Mucosa of descending colon (tissue), 3 donors: ENCODE results near the gene IFT57. TPM values are rescaled to one million over a fixed set of nuclear protein-coding genes. Genes with fewer than 3 reads are reported as not detected.
A peak's percentile ranks its signal among the peaks of the same experiment; 100 is the strongest.

Source experiments
- ATAC-seq: fragments of 200-7000 bp; cut with Tn5 transposase; one replicate; pipeline ENCODE4 v1.9.1; 2020; ENCODE audit warnings: mild to moderate bottlenecking, moderate library complexity
- DNase-seq, 3 donors: peaks; one replicate each; pipeline ENCODE4 v3.0.0-alpha.2; 2020
- H3K36me3 ChIP-seq: fragments of 200-600 bp; one replicate; pipeline ENCODE4 v1.8.0; 2021; ENCODE audit warnings: low read depth, mild to moderate bottlenecking
- H3K4me1 ChIP-seq: fragments of 200-600 bp; one replicate; pipeline ENCODE4 v1.8.0; 2021; ENCODE audit warnings: low read depth, mild to moderate bottlenecking
- H3K4me3 ChIP-seq: fragments of 200-600 bp; one replicate; pipeline ENCODE4 v1.8.0; 2021; ENCODE audit warnings: mild to moderate bottlenecking
- H3K9me3 ChIP-seq: fragments of 200-600 bp; one replicate; pipeline ENCODE4 v1.8.0; 2021; ENCODE audit warnings: mild to moderate bottlenecking
- CTCF ChIP-seq: fragments of 200-600 bp; IDR thresholded peaks from one replicate; pipeline ENCODE4 v1.8.0; 2022; ENCODE audit warnings: antibody characterized with exemption, mild to moderate bottlenecking
- intact Hi-C, 2 donors: fragments of 100-400 bp; cut with DNase I in 1 of 2; cut with micrococcal nuclease in 1 of 2; formaldehyde crosslinking; loops; one replicate each; pipeline versions ENCODE4 v1.11.0 to v1.11.1; 2022; cut with DNase I, micrococcal nuclease
- total RNA-seq, 3 donors: library from RNA; stranded (reverse); fragmentation: NEBNext Ultra II Directional in 2 of 3; extraction: Animal tissue kit (Norgen Biotek cat#: 25700) in 2 of 3; gene quantifications; one replicate each; pipeline versions ENCODE4 v1.2.1 to v1.2.4, GENCODE V29; 2021 to 2023
- donor health status: DM: no; HTN: no; CAD: no; lungs with moderate emphysema.
- donor health status: DM: no; HTN: no; CAD: no.
- donor health status: DM: no; HTN: yes; CAD: no.

IFT57 gene
- total RNA-seq, 3 donors from 2014 or later: 45.4 to 62.9 (median 50.9) TPM

- intact Hi-C loops: loop anchor here in 1 of 2 donors (5.0 kb wide), 1 partner anchor 324 kb away; no protein-coding TSS in a partner anchor
- DNase-seq (peak in 2 of 3 donors; percentile 51 to 69), ATAC-seq (peak; percentile 82)
- no peaks in the 10 kb centered on the region for H3K36me3 ChIP-seq
- TF ChIP-seq CTCF: peak; percentile 11
- no peaks in the 10 kb centered on the region for H3K9me3 ChIP-seq
- no peaks in the 10 kb centered on the region for H3K4me1 ChIP-seq
- no peak overlapping the region for H3K4me3 ChIP-seq
Observed at GRCh38 chr3:108153451-108153981, 68.7 kb downstream of the IFT57 start.

GRCh38 chr3:108152274-108152673 lies 70.0 kb downstream of the IFT57 start:
- H3K4me1 ChIP-seq: no peaks in the 10 kb centered on the region
- DNase-seq (no peak), ATAC-seq (no peak)
- intact Hi-C loops: loop anchor here in 1 of 2 donors (5.0 kb wide), 1 partner anchor 325 kb away; no protein-coding TSS in a partner anchor
- H3K9me3 ChIP-seq: no peaks in the 10 kb centered on the region
- H3K36me3 ChIP-seq: no peaks in the 10 kb centered on the region
- TF ChIP-seq CTCF: no peak
- H3K4me3 ChIP-seq: no peak overlapping the region

- ATAC-seq (no peak), DNase-seq (no peak)
- no peak overlapping the region for H3K4me3 ChIP-seq
- intact Hi-C loops: loop anchor here in 1 of 2 donors (5.0 kb wide), 1 partner anchor 327 kb away; no protein-coding TSS in a partner anchor
- no peaks in the 10 kb centered on the region for H3K36me3 ChIP-seq
- H3K9me3 ChIP-seq: no peaks in the 10 kb centered on the region
- TF ChIP-seq CTCF: no peak
- H3K4me1 ChIP-seq: no peaks in the 10 kb centered on the region
Observed at GRCh38 chr3:108150200-108150599, 72.0 kb downstream of the IFT57 start.

- no peaks in the 10 kb centered on the region for H3K4me1 ChIP-seq
- H3K36me3 ChIP-seq: no peaks in the 10 kb centered on the region
- intact Hi-C loops: no loop called here
- H3K4me3 ChIP-seq: no peak overlapping the region
- TF ChIP-seq CTCF: no peak
- ATAC-seq (no peak), DNase-seq (no peak)
- H3K9me3 ChIP-seq: no peaks in the 10 kb centered on the region
Observed at GRCh38 chr3:108146139-108146538, 76.1 kb downstream of the IFT57 start.

- no peak for TF ChIP-seq CTCF
- intact Hi-C loops: no loop called here
- ATAC-seq (no peak), DNase-seq (no peak)
- no peaks in the 10 kb centered on the region for H3K36me3 ChIP-seq
- H3K4me1 ChIP-seq: no peaks in the 10 kb centered on the region
- H3K9me3 ChIP-seq: no peaks in the 10 kb centered on the region
- H3K4me3 ChIP-seq: no peak overlapping the region
Observed at GRCh38 chr3:108145578-108145977, 76.6 kb downstream of the IFT57 start.

- intact Hi-C loops: no loop called here
- no peak overlapping the region for H3K4me3 ChIP-seq
- TF ChIP-seq CTCF: no peak
- no peak for ATAC-seq
- no peaks in the 10 kb centered on the region for H3K9me3 ChIP-seq
- no peaks in the 10 kb centered on the region for H3K36me3 ChIP-seq
- peaks cover 9% of the 10 kb centered on the region for H3K4me1 ChIP-seq
- no peak for DNase-seq
Observed at GRCh38 chr3:108137460-108137814, 84.8 kb downstream of the IFT57 start.
